OCI-M2 (cell line): ENCODE measurements around the gene SMIM13.

Experiments
- DNase-seq: peaks from one replicate; lab custom pipeline; 2025; ENCODE audit not compliant: unreplicated experiment; lab: John Stamatoyannopoulos, UW

SMIM13 gene

DNA sequence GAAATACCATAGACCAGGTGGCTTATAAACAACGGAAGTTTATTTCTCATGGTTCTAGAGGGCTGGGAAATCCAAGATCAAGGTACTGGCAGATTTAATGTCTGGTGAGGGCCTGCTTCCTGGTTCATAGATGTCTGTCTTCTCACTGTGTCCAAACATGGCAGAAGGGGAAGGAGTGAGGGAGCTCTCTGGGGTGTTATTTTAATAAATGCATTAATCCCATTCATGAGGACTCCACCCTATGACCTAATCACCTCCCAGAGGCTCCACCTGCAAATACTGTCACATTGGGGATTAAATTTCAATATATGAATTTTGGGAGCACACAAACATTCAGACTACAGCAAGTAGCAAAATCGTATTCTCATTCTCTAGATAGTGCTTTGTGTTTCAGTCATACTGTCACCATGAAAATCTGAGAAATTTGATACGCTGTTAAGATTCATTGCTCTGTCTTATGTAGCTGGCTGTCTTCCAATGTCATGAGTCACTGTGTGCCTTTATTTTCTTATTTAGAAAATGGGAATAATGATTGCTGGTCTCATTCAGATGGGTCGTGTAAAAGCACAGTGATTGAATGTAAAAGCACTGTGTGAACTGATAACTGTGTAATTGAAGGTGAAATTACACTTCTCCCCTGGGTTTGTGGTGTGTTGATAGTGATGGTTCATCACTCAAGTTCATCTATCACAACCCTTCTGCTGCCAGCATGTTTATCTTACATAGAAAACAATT is 26.8 kb downstream of the SMIM13 start:
- no peak for DNase-seq

DNA sequence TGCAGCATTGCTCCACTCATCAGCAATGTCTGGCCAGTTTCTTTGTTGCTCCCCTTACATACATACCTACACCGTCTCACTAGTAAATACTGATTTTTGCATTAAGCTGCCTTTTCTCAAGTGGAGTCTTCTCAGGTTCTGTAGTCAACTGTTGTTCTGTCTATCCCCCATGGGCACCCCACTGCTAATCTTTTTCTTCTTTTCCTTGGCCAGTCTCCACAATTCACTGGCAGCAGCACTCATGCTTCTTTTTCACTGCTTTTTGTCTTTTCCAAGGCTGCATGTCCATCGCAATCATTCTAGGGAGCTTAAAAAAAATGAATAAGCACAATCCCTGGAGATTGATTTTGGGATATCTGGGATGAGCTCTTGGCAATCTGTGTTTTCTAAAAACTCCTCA is 28.2 kb downstream of the SMIM13 start:
- no peak for DNase-seq

DNA sequence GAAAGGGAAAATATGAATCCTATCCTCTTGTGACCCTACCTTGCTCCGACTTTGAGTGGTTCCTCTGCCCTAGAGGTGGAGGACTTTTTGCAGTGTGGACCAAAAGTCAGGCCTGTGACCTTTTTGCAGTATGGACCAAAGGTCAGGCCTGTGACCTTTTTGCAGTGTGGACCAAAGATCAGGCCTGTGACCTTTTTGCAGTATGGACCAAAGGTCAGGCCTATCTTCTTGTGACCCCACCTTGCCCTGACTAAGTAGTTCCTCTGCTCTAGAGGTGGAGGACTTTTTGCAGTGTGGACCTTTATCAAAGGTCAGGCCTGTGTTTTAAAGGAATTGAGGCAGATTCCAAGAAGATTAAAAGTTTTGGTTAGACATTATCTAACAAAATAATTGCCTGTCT is 28.7 kb downstream of the SMIM13 start:
- no peak for DNase-seq

DNA sequence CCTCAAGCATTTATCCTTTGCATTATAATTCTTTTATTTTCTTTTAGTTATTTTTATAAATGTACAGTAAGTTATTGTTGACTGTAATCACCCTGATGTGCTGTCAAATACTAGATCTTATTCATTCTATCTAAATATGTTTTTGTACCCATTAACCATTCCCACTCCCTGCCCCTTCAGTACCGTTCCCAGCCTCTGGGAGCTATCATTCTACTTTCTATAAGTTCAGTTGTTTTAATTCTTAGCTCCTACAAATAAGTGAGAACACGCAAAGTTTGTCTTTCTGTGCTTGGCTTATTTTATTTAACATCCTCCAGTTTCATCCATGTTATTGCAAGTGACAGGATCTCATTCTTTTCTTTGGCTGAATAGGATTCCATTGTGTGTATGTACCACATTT is 30.3 kb downstream of the SMIM13 start:
- no peak for DNase-seq

DNA sequence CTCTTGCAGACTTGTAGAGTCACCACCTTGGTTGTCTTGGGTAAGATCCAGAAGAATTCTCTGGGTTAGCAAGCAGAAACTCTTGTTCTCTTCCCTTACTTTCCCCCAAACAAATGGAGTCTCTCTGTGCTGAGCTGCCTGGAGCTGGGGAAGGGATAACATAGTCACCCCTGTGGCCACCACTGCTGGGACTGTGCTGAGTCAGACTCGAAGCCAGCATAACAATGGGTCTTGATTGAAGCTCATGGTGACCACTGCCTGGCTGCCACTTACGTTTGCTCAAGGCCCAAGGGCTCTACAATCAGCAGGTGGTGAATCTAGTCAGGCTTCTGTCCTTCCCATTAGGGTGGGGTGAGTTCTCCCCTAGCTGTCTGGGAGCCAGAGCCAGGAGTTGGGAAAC is 33.2 kb downstream of the SMIM13 start:
- no peak for DNase-seq

DNA sequence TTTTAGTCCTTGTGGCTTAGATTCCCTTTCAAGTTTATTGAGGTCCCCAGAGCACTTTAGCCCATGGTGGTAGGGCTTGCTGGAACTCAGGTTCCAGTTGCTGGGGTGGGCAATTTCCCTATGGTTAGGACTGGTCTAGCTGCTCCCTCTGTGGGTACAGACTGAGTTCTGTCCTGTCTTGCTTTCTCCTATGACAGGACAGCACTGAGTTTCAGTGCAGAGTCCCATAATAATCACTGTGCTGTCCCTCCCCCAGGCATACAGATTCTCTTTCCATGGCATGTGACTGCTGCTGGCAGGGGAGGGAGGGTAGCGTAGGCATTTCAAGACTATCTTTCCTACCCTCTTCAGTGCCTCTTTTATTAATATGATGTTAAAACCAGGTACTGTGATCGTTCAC is 35.0 kb downstream of the SMIM13 start:
- no peak for DNase-seq

DNA sequence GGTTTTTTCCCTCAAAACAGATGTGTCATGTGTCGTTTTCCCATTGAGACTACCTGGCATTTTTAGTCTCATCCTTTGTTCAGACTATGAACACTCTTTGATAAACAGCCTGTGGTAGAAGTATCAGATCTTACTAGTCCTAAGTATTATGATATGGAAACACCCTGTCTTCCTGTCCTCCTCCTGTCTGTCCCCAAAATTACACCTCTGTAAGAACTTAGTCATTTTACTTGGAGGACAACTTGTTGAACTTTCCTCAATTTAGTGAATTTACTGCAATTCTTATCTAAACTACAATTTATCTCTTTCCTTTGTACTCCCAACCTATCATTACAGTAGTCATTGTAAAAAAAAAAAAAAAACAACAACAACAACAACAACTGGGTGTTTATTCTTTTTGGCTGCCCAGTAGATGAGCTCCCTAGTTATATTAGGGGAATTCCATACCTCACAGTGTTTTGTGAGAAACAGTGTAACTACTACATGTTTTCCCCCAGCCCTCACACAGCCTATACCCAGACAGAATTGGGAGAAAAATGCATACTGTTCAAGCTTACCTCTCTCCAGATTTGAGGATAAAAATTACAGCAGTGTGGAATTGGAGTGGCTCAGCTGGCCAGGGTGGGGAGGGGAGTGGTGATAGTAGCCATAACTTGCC is 36.4 kb downstream of the SMIM13 start:
- no peak for DNase-seq

DNA sequence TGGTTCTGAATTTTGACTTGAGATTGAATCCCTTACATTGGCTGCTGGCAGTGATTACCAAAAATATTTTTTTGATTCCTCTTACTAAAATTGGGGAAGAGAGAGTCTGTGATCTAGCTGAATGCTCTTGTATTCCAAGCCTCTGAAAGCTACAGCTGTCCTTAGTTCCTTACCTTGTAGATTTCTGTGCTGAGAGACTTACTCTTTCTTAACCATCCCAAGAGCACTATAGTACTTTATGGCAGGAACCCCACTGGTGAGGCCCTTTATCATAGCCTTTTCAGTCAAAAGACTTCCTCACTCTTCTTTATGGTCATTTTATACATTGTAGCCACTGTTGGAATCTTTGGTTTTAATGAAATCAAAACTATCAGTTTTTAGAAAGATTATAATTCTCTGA is 37.0 kb downstream of the SMIM13 start:
- no peak for DNase-seq

DNA sequence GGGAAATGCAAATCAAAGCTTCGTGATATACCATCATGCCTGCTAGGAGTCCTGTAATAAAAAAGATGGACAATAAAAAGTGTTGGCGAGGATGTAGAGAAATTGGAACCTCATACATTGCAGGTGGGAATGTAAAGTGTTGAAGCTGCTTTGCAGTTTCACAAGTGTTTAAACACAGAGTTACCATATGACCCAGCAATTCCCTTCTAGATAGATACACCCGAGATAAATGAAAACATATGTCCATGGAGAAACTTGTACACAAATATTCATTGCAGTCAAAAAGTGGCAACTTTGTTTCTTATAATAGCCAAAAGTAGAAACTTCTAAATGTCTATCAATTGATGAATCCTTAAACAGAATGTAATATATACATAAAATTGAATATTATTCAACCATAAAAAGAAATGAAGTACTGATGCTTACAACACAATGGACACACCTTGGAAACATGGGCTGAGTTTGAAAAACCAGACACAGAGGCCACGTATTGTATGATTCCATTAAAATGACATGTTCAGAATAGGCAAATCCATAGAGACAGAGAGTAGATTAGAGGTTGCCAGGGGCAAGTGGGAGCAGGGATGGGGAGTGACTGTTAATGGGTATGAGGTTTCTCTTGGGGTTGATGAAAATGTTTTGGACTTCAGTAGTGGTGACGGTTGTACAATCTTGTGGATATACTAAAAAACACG is 38.7 kb downstream of the SMIM13 start:
- DNase-seq, result no peak

DNA sequence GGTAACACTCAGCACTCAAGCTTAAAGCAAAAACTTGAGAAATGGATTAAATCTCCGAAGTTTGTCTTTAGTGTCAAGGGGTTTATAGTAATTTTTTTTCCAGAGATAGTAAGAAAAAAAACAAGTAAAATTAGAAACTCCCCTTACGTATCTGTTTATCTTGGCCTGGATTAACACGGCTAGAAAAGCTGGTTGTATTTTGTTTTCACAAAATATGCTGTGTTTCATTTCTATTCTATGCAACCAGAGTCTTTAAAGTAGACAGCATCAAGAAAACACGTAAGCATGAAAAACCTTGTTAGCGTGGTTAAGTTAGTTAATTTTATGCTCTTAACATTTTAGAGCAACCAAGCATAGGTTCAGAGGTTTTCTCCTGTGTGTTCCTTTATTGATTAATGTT is 39.6 kb downstream of the SMIM13 start:
- no peak for DNase-seq

DNA sequence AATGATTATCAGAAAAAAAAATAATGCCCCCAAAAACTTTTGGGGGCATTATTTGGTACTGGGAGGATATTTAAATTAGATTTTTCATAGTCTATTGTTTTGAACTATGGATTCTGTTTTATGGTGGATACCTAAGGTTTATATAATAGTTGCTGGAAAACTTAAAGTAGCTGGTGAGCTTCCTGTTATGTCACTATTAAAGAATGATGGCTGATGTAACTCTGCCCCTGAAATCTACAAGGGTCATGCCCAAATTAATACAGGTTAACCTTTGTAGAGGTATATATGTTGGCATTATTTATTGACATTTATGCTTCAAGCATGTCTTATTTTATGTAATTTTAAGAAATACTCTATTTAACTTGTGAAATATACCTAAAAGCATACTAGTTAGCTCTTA is 43.2 kb downstream of the SMIM13 start:
- DNase-seq, result no peak

DNA sequence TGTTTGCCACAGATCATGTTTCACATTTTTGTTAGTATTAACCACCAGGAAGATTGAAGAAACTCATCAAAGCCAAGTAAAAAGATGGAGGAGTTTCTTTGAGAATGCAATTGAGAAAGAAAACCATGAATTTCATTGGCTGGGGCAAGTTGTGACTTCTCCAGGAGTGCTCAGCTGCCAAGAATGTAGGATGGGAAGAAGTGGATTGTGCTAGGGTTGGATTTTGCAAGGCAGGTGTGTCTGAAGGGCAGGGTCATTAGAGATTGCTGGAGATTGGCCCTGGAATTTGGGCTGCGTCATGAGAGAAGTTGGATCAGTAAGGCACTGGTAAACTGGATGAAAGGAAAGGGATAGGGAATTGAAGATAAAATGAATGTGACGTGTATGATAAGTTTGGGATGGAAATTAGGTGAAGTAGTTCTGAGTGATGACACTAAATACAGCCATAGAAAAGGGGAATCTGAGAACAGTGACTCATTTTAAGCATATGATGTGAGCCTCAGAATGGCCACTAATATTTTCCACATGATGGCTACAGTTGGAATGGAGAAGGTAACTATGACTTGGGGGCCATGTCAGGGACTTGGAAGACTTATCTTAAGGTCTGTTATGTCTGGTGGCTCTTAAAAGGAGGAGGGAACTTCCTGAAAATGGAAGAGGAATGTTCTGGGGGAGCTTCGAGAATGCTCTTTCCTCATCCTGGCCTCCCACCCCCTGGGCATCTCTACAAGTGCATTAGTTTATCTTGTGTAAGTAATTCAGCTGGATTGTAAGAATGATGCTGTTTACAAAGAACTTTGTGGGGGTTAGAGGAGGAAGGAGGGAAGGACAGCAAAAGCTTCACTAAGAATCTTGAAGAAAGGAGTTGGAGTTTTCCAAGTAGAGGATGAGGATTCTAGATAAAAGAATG is 45.7 kb downstream of the SMIM13 start:
- DNase-seq, result no peak

DNA sequence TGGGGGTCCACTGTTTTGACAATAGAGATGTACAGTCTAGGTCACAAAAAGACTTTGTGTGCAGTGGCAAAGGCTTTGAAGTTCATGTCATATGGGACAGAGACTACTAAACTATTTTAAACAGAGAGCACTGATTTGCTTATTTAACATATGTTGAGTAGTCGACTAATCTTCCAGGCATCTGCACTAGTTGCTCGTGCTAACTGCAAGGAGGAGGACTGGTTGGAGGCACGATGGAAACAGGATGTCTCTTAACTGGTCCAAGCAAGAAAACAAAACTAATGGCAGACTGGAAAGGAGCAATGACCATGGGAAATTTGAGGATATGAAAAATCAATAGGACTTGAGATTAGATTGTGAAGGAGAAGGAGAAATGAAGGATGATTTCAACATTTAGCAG is 46.4 kb downstream of the SMIM13 start:
- DNase-seq, result no peak

DNA sequence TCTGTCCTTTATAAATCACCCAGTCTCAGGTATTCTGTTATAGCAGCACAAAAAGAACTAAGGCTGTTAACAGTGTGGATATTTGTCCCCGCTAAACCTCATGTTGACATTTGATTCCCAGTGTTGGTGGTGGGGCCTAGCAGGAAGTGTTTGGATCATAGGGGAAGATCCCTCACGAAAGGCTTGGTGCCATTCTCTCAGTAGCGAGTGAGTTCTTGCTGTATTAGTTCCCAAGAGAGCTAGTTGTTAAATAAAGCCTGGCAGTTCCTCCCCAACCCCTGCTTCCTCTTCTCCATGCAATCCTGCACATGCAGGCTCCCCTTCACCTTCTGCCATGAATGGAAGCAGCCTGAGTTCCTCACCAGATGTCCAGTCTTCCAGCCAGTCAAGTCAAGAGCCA is 47.7 kb downstream of the SMIM13 start:
- no peak for DNase-seq

DNA sequence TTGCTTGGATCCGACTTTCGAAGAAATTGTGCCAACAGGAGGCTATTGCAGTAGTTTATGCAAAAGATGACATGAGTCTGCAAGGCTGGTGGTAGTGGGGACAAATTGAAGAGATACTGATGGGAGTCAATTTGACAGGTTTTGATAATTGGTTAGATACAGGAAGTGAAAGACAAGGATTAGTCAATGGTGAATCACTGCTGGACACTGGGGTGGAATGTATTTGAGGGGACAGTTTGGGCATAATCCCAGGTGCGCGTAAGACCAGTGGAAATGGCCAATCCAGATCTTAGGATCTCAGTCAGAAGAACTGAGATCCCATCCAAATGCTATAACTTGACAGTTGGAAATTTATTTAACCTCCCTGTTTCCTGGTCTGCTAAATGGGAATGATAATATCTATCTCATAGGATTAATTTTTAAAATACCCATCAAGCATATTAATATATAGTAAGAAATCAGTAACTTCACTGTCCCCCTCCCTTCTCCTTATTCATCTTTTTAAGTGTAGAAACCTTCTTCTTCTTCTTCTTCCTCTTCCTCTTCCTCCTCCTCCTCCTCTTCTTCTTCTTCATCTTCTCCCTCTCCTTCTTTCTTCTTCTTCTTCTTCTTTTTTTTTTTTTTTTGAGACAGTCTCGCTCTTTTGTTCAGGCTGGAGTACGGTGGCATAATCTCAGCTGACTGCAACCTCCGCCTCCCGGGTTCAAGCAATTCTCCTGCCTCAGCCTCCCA is 48.8 kb downstream of the SMIM13 start:
- DNase-seq, result no peak

DNA sequence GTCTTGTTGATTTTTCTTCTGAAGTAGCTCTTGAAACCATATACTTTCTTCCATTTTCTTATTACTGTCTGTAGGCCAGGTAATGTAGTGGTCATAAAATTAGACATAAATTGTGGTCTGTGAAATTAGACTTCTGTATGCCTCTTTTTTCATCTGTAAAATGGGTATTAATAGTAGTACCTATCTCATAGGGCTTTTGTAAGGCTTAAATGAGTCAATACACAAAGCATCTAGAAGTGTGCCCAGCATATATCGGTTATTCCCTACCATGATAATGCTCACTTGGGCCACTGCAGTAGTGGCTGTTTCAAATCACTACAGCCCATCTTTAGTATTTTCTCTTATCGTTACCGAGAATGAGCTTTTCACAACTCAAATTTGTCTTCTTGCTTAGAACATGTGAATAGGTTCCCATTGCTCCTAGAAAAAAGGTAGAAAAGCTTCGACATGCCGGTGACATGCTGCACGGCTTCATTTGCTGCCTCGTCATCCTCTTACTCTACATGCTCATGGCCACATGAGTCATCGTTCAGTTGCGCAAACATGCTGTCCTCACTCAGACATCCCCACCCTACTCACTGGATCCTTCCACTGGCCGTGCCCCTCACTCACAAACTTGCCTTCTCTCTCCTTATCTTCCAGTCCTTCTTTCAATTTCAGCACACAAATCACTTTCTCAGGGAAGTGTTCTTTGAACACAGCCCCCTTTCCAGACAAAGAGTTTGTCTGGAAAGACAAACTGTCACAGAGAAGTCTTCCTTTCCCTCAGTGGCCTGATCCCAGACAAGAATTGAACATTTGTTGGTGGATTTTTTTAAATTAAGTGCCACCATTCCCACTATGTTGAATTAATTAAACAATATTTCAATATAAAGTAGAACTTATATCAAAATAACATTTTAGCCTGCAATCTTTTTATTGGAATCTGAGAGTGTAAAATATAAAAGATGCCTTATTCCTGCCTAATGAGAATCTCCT is 50.0 kb downstream of the SMIM13 start:
- no peak for DNase-seq

DNA sequence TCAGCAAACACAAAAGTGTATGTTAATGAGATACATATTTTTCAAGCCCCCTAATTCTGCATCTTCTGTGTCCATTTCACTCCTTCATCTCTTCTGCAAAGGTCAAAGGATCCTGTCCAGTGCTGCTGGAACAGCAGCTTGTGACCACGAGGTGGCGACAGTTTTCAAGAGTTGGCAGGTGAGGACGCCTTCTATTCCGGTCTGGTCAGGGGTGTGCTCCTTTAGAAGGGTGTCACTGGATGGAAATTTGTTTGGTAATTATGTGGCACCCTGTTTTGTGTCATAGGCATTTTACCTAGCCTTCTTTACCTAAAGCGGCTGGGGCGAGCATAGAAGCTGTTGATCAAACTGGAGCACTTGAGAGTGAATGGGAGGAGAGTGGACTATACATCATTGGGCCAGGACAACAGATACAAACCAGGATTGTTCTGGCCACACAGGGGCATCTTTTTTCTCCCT is 50.8 kb downstream of the SMIM13 start:
- peak; percentile 22 for DNase-seq

DNA sequence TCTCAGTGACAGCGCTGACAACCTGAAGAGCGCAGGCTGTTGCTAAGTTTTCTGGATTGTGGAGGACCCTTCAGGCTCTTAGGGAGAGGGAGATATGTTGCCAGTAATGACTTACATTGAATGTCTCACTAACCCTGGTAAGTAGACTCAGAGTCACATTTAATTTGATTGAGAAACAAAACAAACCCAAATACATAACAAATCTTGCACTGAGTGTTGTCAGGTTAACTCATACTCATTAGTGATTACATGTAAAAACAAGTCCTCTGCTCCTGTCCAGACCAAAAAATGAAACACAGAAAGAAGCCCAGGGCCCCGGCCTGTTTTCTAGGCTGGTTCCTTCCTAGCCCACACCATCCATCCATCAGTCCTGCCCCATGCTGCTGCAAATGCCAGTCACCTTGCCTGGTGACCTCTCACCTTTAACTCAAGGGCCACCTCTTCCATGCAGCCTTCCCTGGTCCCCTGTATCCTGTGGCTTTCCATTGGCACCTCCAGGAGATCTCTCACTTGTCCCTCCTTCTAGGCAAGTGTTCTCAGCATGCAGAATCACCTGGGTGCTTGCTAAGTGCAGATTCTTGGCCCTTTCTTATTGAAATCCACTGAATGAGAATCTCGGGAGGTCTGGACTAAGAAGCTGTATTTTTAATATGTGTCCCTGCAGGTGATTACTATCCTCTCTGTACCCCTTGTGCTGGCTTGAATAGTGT is 52.6 kb downstream of the SMIM13 start:
- no peak for DNase-seq

DNA sequence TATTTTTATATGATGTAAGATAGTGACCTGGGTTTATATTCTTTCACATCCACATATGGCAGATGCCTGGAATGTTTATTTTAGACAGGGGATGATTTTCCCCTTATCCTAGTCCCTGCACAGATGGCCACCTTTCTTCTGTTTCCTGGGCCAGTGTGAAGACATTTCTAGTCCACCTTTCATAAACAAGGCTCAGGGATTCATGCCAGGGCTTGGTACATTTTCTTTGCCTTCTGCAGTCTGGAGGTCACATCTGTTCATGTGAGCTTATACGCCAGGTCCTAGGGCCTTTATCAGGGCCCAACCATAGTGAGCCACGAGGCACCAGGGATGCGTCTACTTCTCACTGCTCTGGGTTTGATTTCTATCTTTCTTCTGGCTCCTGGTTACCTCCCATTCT is 55.9 kb downstream of the SMIM13 start:
- no peak for DNase-seq
